HG02938 (cell line): ENCODE results near the gene PRPF6.

ENCODE experiments used
- ATAC-seq: cut with Tn5 transposase; IDR thresholded peaks from one replicate; pipeline ENCODE4 v1.9.1; 2021; ENCODE audit warnings: mild to moderate bottlenecking, moderate library complexity; ENCODE audit not compliant: unreplicated experiment

The PRPF6 gene

DNA sequence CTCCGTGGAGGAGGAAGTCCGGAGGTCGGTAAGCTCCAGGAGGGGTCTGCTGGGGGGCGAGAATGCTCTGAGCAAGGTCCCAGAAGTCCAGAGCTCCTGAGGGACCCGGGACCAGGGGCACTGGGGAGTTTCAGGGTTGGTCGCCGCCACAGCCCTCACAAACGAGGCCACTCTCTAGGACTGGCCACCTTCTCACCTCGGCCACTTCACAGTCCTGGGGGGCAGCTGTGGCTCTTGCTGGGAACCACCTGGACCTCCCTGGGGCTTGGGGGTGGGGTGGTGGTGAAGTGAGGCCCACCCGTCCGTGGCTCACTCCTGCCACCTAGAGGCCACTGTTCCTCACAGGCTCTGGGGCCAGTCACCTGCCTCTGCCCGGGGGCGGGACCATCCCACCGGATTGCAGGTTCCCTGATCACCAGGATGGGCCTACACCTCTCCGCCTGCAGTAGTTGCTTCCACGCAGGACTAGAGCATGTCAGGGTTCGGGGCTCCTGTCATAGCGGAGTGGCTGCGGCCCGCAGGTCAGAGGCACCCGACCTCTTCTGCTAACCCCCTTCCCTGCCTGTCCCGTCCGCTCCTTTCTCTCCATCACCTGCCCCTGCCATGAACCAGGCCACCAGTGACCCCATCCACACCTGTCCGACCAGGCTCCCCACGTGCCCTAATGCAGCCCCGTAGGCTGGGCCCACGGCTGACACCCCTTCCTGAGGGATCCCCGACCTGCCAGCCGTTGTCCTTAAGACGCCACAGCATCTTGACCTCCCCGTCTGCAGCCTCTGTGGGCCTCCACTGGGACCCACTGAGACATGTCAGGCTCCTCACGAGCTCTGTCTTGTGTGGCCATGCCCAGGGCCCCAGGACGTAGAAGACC, 76.9 kb downstream of the PRPF6 start:
- ATAC-seq = no peak

DNA sequence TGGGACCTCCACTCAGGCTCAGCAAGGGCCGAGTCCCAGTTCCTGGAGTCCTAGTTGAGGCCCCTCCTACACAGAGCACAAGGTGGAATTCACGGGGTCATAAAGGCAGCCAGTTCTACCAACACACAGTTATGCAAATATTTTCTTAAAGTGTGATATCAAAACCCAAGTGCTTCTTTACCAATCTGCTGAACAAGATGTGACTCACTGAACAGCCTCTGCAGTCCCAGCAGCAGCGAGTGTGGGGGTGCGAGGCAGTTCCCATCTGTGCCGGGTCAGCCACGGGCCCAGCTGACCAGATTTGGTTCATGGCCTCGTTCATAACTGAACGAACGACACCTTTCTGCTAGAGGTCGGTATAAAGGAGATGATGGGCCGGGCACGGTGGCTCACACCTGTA, 77.6 kb downstream of the PRPF6 start:
- no peak for ATAC-seq

DNA sequence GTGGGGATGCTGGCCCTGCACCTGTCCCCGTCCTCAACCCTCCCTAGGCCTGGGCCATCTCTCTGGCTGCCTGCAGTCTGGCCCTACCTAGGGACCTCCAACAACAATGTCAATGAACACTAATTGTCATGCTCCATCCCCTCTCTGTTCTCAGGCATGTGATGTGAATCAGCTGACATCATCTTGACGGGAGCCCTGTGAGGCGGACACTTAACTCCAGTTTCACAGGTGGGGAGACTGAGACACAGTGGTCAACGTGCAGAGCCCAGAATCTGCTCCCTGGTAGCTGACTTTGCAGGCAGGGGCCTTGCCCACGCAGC, 81.3 kb downstream of the PRPF6 start:
- no peak for ATAC-seq

DNA sequence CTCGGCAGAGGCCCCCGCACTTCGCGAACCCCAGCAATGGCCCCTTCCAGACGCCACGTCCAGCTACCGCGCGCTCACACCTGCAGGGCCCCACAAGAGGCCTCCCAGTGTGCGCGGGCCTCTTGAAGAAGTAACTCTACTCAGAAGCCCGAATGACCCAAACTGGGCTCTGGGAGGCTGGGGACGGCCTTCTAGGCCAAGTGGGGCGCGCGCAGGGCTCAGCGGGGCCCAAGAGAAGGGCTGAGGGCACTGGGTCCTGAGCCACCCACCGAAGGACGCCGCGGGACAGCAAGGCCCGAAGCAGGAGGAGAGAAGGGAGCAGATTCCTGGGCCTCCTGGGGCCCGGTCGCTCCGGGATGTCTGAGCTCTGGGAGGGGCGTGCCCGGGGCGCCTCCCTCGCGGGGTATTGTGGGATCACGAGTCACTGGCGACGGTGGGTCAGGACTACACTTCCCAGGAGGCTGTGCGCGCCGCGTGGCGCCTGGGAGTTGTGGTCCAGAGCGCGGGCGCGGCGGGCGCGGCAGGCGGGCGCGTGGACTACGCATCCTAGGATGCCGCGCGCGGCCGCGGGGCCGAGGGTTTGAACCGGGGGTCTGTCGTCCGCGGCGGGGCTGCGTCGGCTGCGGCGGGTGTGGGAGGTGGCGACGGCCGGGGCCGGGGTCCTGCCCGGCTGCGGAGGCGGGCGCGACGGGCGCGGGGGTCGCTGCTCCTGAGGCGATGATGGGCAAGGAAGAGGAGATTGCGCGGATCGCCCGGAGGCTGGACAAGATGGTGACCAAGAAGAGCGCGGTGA, 81.9 kb downstream of the PRPF6 start, which contains the start of gene TCEA2:
Gene TCEA2 (plus strand): TSS at position 603 of the 793 bp plus-strand sequence. CDS start 115 bp downstream, at position 718.
- peak; percentile 74 for ATAC-seq

DNA sequence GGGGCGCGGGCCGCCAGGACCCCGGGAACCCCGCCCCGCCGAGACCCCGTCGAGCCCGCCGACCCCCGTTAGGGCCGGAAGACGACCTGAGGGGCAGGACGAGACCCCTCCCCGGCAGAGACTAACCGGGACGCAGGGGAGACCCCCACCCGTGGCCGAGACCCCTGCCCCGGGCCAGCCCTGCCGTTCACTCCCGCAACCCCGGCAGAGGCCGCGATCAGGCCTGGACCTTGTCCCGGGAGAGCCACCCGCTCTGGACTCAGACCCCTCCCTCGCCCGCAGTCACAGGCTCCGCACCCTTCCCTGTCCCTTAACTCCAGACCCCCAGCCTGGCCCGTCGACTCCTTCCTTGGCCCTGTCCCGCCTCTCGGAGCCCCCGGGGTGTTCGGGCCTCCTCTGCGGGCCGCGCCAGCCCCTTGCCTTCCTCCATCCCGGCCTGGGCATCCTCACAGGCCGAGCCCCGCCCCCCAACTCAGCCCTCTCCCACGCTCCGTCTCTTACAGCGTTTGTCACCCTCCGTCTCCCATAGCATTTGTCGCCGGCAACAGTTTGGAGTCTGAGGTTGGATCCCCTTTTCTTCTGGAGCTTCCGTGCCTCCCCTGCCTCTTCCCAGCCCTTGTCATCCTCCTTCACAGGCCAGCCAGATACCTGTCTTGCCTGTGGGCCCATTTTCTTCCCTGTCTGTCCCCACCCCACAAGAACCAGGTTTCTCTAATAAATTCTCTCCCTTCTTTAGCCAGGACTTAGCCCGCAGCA, 82.6 kb downstream of the PRPF6 start:
- ATAC-seq = no peak

DNA sequence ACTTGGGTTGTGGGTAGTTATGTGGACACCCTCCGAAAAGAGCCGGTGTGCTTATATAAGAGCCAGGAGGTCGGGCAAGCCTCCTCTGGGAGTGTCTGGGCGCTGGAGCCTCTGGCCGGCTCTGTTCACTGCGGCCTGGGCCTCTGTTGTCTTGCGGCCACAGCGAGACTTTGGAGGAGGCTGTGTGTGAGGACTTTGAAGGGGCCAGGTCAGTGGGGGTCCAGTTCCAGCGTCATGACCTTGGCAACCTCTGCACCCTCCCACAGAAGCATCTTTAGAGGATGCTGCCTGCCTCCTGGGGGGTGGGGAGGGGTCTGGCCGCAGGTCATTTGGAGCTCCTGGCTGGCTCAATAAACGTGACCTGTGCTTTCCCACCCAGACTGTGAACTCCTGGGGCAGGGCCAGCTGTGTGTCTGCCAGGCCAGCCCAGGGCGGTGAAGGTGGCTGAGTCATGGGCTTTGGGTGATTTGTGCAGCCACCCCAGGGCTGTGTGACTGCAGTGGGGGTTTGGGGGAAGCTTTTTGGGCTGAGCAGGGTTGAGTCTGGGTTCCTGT, 83.3 kb downstream of the PRPF6 start:
- ATAC-seq = no peak

DNA sequence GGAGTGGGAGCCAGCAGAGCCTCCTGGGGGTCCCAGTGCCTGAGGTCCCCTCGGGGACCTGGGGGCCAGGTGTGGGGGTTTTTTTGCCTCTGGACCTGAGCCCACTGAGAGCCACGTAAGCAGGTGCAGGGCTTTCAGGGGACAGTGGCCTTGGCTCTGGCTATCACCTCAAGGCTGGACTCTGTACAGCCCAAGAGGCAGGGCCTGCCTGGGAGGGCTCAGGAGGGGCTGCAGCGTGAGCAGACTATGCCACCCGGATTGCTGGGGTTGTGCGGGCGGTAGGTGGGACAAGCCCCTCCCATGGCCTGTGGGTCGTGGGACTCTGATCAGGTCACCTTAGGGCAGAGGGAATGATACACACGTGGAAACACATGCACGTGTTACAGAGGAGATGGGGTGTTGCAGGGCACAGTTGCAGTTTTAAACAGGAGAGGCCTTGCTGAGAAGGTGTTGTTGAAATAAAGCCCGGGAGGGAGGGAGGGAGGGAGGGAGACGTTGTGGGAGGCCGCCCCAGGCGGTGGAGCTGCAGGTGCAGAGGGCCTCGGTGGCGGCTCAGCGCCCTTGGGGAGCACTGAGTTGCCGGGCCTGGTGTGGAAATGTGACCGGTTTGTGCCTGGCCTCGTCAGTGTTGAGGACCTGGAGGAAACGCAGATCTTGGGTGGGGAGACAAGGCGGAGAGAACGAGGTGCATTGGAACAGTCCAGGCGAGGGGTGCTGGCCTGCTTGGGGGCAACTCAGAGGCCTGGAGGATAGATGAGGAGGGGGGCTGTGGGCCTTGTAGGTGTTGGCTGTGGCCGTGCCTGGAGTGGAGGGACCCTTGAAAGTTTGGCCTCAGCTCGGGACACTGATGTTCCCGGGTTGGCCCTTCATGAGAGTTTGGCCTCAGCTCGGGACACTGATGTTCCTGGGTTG, 84.4 kb downstream of the PRPF6 start:
- no peak for ATAC-seq

DNA sequence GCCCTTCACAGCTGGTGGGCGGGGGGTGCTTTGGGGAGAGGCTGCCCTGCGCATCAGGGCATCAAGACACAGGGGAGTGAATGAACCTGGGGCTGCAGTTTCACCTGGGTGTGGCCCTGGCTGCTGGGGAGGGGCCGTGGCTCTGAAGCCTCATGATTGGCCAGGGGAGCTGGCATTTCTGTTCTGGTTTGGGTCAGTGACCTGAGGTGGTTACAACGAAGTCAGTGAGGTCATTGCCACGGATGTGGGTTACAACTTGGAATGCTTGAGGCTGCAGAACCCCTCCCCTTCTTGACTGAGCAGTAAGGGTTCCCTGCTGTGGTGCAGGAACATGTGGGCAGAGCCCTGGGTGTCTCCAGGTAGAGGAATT, 85.0 kb downstream of the PRPF6 start:
- no peak for ATAC-seq

DNA sequence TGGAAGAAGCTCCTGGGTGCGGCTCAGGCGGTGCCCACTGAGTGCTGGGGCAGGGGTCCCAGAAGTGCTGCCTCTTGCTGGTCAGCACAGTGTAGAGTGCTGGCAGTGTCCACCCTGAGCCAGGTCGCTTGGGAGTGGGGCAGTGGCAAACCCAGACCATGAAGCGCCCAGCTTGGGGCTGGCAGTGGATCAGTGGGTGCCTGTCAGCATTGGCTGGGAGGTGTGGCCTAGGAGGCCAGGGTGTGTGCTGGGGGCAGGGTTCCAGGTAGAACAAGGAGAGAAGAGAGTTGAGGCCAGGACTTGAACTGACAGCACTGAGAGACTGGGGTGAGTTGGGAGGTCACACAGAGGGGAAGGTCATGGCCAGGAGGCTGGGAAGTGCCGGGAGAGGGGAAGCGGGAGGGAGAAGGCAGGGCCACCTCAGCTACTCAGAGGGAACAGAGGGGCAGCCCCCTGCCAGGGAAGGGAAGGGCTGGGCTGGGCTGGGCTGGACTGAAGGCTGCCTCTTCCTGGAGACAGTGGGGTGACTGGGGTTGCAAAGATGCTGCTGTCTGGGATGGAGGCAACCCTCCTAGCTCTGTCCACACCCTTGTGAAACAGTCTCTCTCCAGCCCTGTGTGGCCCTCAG, 86.2 kb downstream of the PRPF6 start:
- ATAC-seq = no peak

DNA sequence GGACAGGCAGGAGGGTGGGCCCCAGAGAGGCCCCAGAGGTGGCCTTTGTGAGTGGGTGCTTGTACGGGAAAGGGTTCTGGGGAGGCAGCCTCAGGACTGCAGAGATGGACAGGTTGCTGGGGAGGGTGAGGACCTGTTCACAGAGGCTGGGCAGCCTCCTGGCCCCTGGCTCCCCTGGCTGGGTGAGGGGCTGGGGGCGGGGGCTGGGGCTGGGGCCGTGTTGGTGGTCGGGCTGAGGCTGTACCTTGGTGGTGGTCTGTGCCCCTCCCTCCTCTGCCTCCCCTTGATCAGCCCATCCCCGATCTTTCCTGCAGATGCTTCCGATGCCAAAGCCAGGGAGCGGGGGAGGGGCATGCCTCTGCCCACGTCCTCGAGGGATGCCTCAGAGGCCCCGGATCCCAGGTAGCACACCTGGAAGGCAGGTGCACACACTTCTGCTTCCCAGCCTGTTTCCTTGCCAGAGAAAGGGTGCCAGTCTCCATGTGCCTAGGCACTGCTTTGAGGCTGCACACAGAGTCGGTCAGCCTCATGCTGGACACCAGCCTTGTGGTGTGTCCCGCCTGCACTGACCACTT, 86.9 kb downstream of the PRPF6 start:
- ATAC-seq = no peak

DNA sequence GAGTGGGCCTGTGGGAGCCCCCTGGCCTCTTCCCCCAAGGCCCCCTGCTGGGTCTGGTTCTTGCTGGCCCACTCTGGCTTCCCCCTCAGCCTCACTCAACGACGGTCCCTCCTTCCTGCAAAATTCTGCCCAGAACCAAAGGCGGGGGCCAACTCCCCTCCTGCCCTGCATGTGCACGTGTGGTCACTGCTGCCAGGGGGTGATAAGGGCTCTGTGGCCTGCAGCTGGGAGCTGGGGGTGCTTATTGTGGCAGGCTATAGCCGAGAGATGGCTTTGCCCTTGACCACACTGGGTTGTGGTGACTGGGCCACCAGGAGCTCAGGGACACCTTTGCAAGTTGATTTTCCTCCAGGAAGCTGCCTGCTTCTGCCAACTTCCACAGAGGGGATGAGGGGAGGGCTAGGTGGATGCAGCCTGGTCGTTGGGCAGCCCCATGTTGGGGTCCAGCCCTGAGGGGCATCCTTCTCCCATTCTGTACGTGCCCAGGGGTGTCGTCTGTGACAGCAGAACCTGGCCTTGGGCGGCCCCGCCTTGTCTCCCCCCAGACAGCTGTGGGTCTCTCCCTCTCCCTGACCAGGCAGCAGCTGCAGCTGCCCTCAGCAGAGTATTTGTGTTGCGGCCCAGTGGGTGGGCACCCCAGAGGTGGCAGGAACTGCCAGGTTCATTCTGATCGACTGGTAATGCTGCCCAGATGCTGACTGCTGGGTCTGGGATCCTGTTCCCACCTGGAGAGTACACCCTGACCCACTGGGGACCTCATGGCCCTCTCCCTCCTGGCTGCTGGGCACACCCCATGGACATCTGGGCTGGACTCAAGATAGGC, 87.7 kb downstream of the PRPF6 start:
- ATAC-seq = no peak

DNA sequence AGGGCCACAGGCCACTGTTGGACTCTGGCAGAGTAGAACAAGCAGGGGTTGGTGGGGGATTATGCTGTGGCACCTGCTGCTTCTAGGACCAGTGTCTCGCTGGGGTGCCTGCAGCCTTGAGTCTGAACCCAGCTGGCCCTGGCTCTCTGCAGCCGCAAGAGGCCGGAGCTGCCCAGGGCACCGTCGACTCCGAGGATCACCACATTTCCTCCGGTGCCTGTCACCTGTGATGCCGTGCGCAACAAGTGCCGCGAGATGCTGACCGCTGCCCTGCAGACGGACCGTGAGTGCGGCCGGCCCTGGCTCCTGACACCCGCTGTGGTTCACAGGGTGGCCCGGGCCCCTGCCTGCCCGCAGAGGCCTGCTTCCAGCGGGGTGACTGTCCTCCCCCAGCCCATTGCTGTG, 88.3 kb downstream of the PRPF6 start:
- ATAC-seq = no peak

DNA sequence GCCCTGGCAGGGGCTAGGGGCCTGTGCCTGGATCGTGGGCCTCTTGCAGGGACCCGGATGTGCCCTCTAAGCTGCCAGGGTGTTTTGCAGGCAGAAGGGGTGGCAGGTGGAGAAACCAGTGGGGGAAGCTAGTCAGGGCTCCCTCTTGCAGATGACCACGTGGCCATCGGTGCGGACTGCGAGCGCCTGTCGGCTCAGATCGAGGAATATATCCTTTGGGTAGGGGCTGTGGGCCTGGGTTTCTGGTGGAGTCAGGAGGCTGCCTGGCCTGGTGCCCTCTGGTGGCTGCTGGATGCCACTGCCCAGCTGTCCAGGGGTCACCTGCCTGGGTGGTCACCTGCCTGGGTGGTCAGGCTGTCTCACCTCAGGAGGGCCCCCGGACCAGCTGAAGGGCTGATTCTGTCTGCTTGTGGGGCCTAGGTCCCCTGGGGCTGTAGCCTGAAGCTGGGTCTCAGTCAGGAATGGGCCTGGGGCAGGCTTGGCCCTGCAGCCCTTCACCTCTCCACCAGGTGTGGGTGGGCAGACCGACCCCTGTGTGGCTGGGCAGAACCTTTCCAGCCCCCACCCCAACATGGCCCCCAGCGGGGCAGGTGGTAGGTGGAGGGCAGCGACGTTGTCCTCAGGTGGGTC, 88.8 kb downstream of the PRPF6 start:
- no peak for ATAC-seq

DNA sequence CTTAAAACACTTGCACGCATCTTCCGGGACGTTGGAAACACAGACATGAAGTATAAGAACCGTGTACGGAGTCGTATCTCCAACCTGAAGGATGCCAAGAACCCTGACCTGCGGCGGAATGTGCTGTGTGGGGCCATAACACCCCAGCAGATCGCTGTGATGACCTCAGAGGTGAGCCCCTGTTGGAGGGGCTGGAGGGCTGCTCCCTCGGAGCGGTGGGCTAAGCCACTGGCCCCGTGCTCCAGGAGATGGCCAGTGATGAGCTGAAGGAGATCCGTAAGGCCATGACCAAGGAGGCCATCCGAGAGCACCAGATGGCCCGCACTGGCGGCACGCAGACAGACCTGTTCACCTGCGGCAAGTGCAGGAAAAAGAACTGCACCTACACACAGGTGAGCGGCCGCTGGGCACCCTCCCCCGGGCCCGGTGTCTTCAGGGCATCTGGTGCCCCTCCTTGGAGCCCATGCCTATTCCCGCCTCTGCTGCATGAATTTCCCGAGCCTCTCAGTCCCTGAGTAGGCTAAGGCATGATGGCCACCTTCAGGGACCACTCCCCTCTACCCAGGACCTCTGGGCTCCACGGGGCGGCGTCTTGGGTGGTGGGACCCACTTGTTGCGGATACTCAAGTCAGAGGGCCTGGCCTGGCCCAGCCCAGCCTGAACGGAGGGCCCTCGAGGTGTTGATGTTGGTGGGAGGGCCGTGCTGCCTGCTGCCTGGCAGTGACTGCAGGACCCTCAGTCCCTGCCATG, 89.5 kb downstream of the PRPF6 start:
- ATAC-seq = no peak

DNA sequence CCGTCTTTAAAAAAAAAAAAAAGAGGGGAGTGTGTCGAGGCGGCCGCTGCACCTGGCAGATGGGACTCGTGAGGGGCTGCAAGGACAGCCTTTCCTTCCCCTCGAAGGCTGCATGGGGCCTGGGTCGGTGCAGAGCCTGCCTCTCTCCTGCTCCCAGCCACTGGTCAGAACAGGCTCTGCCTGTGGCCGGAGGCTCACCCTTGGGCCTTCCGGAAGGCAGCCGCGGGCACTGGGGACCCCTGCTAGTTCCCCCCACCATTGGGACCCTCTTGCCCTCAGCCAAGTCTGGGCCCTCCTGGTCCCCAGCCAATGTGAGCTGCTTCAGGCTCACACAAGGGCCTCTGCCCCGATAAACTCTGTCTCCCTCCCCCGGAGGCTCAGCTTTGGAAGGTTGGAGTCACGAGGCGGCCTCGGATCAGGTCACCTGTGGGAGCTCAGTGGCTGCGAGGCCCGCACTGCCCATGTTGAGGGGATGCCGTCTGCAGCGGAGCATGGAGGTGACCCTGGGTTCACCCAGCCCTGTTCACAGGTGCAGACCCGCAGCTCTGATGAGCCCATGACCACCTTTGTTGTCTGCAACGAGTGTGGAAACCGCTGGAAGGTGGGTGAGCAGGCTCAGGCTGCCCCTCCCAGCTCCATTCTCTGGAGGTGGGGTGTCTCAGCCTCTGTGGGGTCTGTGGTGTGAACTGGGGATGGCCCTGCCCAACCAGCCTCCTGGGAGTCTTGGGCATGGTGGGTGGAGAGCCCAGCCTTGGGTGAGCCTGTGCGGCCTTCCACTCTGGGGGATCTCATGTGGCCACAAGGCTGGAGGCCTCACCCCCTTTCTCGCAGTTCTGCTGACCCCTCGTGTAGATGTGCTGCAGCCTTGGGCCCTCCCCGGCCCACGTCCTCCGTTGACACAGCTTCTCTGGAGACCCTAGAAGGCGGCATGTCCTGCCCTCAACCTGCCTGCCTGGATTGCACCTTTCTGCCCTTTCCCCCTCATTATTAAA, 90.7 kb downstream of the PRPF6 start:
- ATAC-seq = no peak

DNA sequence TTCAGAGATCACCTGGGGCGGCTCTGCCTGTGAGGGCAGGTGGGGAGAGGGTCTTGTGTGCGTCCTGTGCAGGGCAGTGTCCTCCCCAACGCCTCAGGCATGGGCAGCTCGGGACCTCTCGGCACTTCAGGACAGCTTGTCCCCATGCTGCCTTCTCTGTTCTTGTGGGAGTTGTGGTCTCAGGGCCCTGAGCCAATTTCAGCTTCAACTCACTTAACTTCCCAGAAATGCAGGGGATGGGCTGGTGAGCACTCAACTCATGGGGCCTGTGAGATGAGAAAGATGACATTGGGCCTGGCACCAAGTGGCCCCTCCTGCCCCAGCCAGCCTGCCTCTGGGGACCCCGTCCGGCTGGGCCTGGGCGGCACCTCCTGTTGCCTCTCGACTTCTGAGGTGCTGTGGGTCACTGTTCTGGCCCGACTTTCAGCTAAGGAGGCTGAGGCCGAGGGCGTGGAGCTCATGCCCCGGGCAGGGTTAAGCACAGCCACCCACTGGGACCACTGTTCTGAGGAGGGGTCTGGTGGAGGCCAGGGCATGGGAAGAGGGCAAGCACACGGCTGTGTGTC, 91.6 kb downstream of the PRPF6 start:
- no peak for ATAC-seq
